HEK293T (cell line): ENCODE measurements around the gene DNAJC17.

ENCODE experiments used
- CTCF ChIA-PET: fragments of 350-600 bp; formaldehyde crosslinking; extraction: SDS; loops from one replicate; lab custom pipeline; 2021; ENCODE audit warnings: antibody characterized with exemption, inconsistent platforms; lab: Yijun Ruan, JAX
- POLR2A ChIA-PET: fragments of 350-600 bp; formaldehyde crosslinking; extraction: SDS; loops from one replicate; lab custom pipeline; 2020; ENCODE audit warnings: antibody characterized with exemption, inconsistent platforms; lab: Yijun Ruan, JAX
- DNase-seq: peaks from one replicate; pipeline ENCODE4 v3.0.0; 2012; ENCODE audit warnings: mixed read lengths; ENCODE audit errors: extremely low spot score
- ARNT ChIP-seq: fragments of 450-650 bp; IDR thresholded peaks from 2 replicates; pipeline ENCODE4 v1.6.1; 2017; ENCODE audit warnings: mild to moderate bottlenecking
- BHLHE40 ChIP-seq: fragments of 450-650 bp; IDR thresholded peaks from 2 replicates; pipeline ENCODE4 v1.6.1; 2016; ENCODE audit warnings: mild to moderate bottlenecking, moderate library complexity, borderline replicate concordance
- CTBP1 ChIP-seq: fragments of 450-650 bp; IDR thresholded peaks from 2 replicates; pipeline ENCODE4 v1.6.1; 2016; ENCODE audit warnings: borderline replicate concordance
- ELF4 ChIP-seq: fragments of 450-650 bp; IDR thresholded peaks from 2 replicates; pipeline ENCODE4 v1.6.1; 2017; ENCODE audit warnings: antibody characterized with exemption
- FOXA1 ChIP-seq: fragments of 450-650 bp; IDR thresholded peaks from 2 replicates; pipeline ENCODE4 v1.6.1; 2016; ENCODE audit warnings: mild to moderate bottlenecking
- FOXK2 ChIP-seq: fragments of 450-650 bp; IDR thresholded peaks from 2 replicates; pipeline ENCODE4 v1.6.1; 2016; ENCODE audit warnings: mild to moderate bottlenecking
- FOXM1 ChIP-seq: fragments of 450-650 bp; IDR thresholded peaks from 2 replicates; pipeline ENCODE4 v1.6.1; 2017; ENCODE audit warnings: mild to moderate bottlenecking, borderline replicate concordance
- HDGF ChIP-seq: fragments of 450-650 bp; IDR thresholded peaks from 2 replicates; pipeline ENCODE4 v1.6.1; 2017; ENCODE audit warnings: antibody characterized with exemption, borderline replicate concordance
- L3MBTL2 ChIP-seq: fragments of 450-650 bp; conservative IDR thresholded peaks from 2 replicates; pipeline ENCODE4 v1.6.1; 2016; ENCODE audit warnings: mild to moderate bottlenecking
- LEF1 ChIP-seq: fragments of 450-650 bp; IDR thresholded peaks from 2 replicates; pipeline ENCODE4 v1.6.1; 2017; ENCODE audit warnings: mild to moderate bottlenecking, borderline replicate concordance
- NFRKB ChIP-seq: fragments of 450-650 bp; IDR thresholded peaks from 2 replicates; pipeline ENCODE4 v1.6.1; 2016; ENCODE audit warnings: mild to moderate bottlenecking, moderate library complexity
- PKNOX1 ChIP-seq: fragments of 450-650 bp; IDR thresholded peaks from 2 replicates; pipeline ENCODE4 v1.6.1; 2016
- SP1 ChIP-seq: fragments of 450-650 bp; IDR thresholded peaks from 2 replicates; pipeline ENCODE4 v1.6.1; 2017
- SUZ12 ChIP-seq: fragments of 450-650 bp; IDR thresholded peaks from 2 replicates; pipeline ENCODE4 v1.6.1; 2016; ENCODE audit warnings: mild to moderate bottlenecking
- TARDBP ChIP-seq: fragments of 450-650 bp; IDR thresholded peaks from 2 replicates; pipeline ENCODE4 v1.6.1; 2016
- ZNF384 ChIP-seq: fragments of 450-650 bp; IDR thresholded peaks from 2 replicates; pipeline ENCODE4 v1.6.1; 2016

DNAJC17 gene

GRCh38 chr15:40843885-40844695 lies 36.8 kb upstream of the DNAJC17 start, which contains the start of gene SPINT1:
SPINT1 (plus strand) TSS chr15:40844048; CDS start chr15:40844555, 507 bp downstream.
- ChIA-PET POLR2A (interaction anchor here (0.8 to 1.5 kb wide), 4 partner anchors 11 to 51 kb away, joined by 3 to 5 read pairs (median 3); partner anchors contain the start of gene VPS18), CTCF (interaction anchor here (0.6 to 2.0 kb wide), 2 partner anchors 14 to 88 kb away, joined by 4 to 12 read pairs; no protein-coding TSS in a partner anchor)
- no peak for TF ChIP-seq NFRKB
- DNase-seq: no peak

GRCh38 chr15:40843261-40843884 lies 36.1 kb upstream of the DNAJC17 start:
- DNase-seq: no peak
- ChIA-PET POLR2A (interaction anchor here (0.8 to 1.5 kb wide), 4 partner anchors 12 to 52 kb away, joined by 3 to 5 read pairs (median 3); partner anchors contain the start of gene VPS18), CTCF (interaction anchor here (2.0 kb wide), 1 partner anchor 15 kb away, joined by 12 read pairs; no protein-coding TSS in a partner anchor)
- no peak for TF ChIP-seq NFRKB
- TF ChIP-seq SP1: no peak

- DNase-seq: no peak
- TF ChIP-seq BHLHE40: no peak
- no peak for TF ChIP-seq FOXA1
- no peak for TF ChIP-seq FOXM1
- no peak for TF ChIP-seq PKNOX1
- TF ChIP-seq L3MBTL2: no peak
- TF ChIP-seq FOXK2: no peak
- TF ChIP-seq SUZ12: no peak
- TF ChIP-seq NFRKB: no peak
- no peak for TF ChIP-seq SP1
- no peak for TF ChIP-seq ZNF384
- no peak for TF ChIP-seq TARDBP
- no peak for TF ChIP-seq HDGF
- TF ChIP-seq LEF1: no peak
- TF ChIP-seq ARNT: no peak
- TF ChIP-seq CTBP1: no peak
- no peak for TF ChIP-seq ELF4
- POLR2A ChIA-PET: no interaction called here
- CTCF ChIA-PET: no interaction called here
Observed at GRCh38 chr15:40841741-40842140, 34.5 kb upstream of the DNAJC17 start.

GRCh38 chr15:40838756-40839155 lies 31.5 kb upstream of the DNAJC17 start:
- ChIA-PET POLR2A (interaction anchor here (1.1 kb wide), 1 partner anchor 115 kb away, joined by 3 read pairs; the partner anchor contains the start of gene CHAC1), CTCF (no interaction called here)
- no peak for TF ChIP-seq SUZ12
- TF ChIP-seq NFRKB: no peak
- no peak for TF ChIP-seq ELF4
- TF ChIP-seq FOXM1: no peak
- TF ChIP-seq FOXK2: no peak
- no peak for TF ChIP-seq PKNOX1
- no peak for TF ChIP-seq CTBP1
- no peak for TF ChIP-seq BHLHE40
- no peak for TF ChIP-seq TARDBP
- TF ChIP-seq L3MBTL2: no peak
- no peak for TF ChIP-seq ARNT
- no peak for DNase-seq

GRCh38 chr15:40836020-40836419 lies 28.7 kb upstream of the DNAJC17 start:
- no peak for DNase-seq
- no peak for TF ChIP-seq SP1
- CTCF ChIA-PET: interaction anchor here (0.6 to 1.0 kb wide), 2 partner anchors 16 to 22 kb away, joined by 3 to 9 read pairs; no protein-coding TSS in a partner anchor
- POLR2A ChIA-PET: no interaction called here

- TF ChIP-seq SUZ12 (no peak), L3MBTL2 (no peak), FOXM1 (no peak), LEF1 (no peak), BHLHE40 (no peak), SP1 (no peak)
- ChIA-PET POLR2A (no interaction called here), CTCF (no interaction called here)
- no peak for DNase-seq
Observed at GRCh38 chr15:40832903-40833302, 25.6 kb upstream of the DNAJC17 start.

GRCh38 chr15:40831861-40832260 lies 24.6 kb upstream of the DNAJC17 start:
- ChIA-PET CTCF (no interaction called here), POLR2A (no interaction called here)
- DNase-seq: no peak
- TF ChIP-seq ARNT: no peak
- TF ChIP-seq LEF1: no peak
- no peak for TF ChIP-seq BHLHE40
- TF ChIP-seq L3MBTL2: no peak
- TF ChIP-seq FOXM1: no peak
- TF ChIP-seq ELF4: no peak
- no peak for TF ChIP-seq FOXA1
- TF ChIP-seq HDGF: no peak
- no peak for TF ChIP-seq NFRKB
- TF ChIP-seq FOXK2: no peak
